Measurements from ENCODE around the gene KCNQ5.

KCNQ5 gene

DNA sequence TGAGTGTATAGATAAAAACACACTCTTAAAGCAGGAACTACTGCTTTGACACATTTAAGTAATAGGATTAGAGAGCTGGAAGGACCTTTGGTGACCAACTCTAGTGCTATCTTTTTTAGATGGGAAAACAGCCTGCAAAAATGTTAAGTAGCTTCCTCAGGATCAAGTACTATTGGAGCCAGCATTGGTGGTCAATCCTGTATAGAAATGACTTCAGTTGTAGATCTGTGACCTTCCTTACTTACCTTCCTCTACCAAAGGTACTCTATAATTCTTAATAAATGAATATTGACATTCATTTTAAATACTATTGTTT, 18.7 kb downstream of the KCNQ5 start:
- no peak for DNase-seq

DNA sequence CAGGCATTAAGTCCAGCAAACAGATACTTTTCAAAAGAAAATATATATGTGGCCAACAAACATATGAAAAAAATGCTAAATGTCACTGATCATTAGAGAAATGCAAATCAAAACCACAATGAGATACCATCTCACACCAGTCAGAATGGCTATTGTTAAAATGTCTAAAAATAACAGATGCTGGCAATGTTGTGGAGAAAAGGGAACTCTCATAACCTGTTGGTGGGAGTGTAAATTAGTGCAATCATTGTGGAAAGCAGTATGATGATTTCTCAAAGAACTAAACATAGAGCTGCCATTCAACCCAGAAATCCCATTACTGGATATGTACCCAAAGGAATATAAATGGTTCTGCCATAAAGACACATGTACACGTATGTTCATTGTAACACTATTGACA, 20.6 kb downstream of the KCNQ5 start:
- no peak for DNase-seq

DNA sequence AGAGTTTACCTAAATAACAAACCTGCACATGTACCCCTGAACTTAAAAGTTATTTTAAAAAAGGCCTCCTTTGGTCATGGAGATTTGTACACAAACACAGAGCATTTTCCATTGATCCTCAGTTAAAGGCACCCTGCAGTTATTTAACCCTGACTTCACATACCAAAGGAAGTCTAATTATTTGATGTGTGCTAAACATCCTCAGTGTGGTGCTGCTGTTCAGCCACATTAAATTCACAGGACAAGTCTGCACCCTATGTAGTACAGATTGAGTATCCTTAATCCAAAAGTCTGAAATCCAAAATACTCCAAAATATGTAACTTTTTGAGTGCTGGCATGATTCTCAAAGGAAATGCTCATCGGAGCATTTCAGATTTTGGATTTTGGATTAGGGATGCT, 21.4 kb downstream of the KCNQ5 start:
- no peak for DNase-seq

DNA sequence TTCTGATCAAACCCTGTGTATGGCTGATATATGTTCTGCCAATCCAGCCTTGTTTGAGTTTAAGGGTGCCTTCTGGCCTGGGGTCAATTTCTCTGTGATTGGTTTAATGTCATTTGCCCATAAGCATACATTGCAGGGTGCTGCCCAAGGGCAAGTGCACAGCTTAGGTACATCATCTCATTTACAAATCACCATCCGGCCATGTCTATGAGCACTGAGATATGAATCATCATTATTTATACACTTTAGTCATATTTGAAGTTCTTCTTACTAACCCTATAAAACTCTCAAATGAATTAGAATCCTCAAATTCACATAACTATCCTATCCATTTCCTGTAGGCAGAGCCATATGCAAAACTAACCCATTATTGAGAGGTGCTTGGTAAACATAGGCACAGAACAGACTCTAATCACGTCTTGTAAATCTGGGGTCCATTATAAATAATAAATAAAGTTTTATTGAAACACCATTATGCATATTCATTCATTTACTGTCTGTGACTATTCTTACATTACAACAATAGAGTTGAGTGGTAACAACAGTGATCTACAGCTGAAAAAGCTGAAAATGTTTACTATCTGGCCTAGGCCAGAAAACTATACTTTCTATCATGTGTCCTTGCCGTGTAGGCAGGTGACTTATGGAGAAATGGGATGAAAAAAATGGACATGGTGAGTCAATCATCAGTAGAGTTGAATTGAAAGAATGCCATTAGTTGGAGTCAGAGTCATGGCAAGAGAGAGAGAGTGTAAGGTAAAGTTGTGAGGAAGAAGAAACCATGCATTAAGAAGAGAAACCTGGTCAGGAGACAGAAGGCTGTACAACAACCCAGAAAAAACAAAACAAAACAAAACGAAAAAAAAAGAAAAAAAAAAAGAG, 25.0 kb downstream of the KCNQ5 start:
- DNase-seq = no peak

DNA sequence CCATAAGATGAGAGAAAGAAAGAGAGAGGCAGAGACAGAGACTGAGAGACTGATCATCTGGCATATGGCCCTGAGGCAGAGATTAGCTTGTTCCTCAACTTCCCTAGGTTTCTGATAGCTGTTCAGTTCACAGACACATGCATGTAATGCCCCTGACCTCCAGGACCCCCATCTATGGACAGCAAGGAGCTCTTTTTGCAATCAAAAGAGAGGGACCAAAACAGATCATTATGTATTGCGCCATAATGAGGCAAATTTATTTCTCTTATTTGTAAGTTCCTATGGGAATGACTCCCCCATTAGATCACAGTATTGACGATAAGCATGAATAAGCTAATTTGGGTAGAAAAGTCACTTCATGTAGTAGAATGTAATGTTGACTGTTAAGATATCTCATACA, 25.6 kb downstream of the KCNQ5 start:
- no peak for DNase-seq

DNA sequence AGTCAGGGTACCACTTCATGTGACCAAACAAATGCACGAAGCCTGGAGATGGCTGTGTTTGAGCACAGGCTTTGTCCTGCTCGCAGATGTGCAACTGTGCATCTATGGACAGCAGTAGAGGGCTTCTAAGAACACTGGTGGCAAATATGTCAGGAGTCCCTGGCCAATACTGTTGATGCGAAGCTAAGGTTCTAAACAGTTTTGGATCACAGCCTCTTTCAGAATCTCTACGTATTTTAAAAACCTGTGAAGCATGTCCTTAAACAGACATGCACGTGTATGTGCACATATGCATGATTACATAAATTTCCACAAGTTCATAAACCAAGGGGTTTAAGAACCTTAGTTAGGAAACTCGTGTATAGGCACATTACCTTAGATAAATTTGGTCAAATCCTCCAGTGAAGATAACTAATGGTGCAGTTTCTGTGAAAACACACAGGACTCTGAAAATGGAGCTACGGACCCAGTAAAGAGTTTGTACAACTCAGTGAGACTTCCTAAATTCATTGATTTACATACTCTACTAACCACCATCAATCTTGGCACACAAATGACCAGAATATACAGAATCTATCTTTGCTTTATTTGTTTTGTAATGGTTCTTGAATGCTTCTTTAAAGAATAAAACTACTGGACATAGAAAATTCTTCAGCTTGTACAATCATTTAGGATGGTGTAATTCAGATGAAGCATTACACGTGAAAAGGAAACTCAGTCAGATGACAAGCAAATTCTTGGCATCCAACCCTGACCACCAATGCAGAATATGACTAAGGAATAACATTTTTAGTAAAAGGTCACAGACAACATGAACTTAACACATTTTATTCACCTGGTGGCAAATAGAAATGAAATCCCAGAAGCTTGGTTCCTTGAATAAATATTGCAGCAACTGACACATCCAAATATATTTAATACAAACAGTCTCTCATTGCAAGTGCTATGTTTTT, 27.4 kb downstream of the KCNQ5 start:
- no peak for DNase-seq

DNA sequence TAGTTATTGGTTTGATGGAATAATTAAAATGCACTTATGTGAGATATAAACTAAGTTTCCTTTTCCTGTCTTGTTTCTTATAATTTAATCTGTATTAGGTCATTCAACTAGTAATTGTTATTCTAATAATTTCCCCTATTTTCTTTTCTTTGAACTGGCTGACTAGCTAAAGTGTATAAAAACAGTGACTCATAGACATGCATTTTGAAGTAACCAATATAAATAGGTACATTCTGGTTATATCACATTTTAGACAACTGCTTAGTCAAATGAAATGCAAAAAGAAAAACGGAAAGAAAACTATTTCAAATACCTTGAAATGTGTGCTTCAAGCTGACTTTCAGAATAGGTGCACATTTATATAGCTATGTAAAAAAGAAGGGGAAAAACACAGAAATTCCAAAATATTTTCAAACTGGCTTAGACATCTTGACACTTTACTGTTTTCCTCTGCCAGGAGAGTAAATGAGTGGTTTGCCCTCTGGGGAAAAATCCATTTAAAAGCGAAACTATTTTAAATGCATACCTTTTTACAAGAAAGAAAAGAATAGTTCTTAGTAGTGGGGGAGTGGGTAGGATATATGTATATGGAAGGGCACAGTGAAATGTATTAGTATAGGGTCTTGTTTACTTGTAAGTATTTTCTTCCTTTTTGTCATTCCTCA, 28.3 kb downstream of the KCNQ5 start:
- no peak for DNase-seq

DNA sequence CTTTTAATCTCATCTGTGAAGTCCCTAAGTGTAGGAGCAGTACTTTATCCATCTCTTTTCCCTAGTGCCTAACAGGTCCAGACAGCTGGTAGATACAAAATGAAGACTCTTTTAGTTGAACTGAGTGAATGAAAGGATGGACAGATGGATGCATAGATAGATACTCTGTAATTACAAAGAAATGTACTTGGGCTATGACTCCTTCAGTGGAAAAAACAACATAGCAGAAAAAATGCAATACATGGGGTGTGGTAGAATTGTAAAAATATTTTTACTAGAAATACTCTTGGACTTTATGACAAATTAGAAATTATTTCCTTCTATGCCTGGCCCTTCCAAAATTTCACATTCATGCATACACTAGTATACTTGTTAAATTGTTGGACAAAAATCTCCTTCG, 29.3 kb downstream of the KCNQ5 start:
- no peak for DNase-seq

DNA sequence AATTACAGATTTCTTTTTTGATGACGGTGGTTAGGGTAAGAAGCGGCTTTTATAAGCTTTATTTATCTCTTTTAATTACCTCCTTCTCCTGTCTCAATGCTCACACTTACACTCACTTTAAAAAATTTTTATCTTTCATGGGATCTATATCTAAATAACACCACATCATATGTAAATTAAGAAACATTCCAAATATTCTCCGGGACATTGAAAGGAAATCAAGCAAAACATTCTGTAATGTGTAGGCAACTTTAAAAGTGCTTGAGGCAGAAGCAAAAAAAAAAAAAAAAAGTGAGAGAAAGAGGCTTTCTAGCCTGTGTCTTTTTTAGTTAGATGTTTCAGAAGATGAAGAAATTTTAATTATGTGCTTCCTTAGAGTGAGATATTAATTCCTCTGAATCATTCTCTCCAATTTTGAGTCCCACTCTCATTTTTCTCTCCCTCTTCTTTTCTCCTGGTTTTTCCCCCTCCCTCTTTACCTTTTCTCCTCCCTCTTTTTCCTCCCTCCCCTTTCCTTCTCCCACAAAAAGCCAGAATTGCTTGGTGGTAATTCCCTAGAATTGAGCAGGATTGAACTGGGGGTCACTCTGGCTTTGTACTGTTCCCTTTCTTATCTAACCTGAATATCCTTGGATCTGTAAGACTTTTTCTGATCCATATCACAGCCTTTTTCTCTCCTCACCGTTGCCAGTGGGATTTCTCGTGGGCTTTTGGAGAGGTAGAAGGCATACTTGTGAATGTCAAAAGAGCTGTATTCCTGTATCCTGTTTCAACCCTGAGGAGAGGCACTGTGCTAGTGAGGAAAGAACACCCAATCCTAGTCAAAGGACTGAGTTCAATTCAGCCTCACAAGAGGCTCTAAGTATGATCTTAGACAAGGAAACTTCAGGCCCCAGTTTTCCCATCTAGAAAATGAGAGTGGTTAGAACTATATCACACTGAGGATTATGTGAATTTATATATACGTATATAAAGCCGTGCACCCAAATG, 30.4 kb downstream of the KCNQ5 start:
- DNase-seq = no peak

DNA sequence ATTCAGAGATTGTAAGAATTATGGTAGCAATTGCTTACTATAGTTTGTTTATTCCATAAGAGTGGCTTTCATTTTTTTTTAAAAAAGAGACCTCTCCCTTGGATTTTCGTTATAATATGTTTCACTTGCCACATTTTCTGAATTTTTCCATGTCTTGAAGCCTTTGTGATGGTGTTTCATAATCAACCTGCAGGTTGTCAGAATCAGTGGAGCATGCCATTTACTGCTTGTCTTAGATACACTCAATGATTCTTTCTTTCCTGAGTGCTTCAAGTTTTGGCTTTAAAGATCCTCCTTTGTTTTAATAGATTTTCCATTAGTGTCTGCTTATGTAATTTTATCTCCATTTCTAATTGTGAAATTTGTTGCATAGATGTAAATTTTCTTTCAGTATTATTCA, 31.2 kb downstream of the KCNQ5 start:
- no peak for DNase-seq

DNA sequence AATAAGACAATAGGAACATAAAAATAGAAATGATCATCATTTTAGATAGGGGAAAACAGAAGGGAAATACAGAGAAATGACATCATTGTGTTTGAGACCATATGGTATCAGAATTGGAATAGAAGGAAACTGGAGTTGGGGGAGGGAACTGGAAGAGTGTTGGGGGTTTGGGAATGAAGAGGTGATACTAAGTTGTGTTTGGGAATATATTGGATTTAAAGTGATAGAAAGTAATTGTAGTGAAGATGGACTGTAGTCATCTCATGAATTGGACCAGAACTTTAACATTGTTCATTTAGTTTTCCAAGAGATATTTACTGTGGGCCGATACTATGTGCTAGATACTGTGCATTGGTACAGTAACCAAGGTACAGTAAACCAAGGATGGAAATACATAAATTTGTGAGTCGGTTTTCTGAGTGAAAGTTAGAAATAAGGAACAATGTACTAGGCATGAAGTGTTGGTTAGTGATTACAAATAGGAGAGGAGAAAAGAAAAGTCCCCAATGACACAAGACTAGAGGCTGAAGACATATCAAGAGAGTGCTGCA, 32.3 kb downstream of the KCNQ5 start:
- DNase-seq = peak in 1 of 2 donors; percentile 2

DNA sequence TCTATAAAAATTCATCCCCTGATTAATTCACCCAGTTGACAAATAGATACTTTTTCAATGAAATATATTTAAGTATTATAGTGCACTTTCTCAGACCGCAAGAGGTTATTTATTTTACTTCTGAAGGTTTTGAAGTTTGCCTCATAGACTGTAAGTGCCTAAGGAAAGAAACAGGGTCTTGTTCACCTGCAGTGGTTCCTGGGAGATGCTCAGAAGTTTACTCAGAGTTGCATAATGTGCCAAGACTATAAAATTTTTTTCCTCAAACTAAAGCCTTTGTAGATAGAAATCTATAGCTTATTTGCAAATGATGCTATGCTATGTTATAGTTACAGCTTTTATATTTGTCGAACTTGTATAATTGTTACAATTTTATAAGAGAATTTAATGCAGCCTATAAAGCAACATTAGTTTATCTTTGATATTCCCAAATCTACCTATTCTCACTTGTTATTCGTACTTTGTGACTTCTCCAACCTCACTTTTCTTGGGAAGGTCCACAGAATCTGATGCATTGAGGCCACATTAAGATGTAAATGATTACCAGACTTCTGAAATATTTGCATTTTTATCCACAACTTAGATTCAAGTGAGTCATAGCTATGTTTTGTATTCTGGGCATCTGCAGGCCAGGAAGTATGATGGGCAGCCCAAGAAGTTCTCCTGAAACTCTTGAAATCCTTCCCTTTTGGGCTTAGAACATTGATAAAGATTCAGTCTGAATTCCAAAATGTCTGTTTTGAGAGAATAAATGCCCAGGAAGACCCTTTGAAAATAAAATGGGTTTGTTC, 35.7 kb downstream of the KCNQ5 start:
- no peak for DNase-seq

DNA sequence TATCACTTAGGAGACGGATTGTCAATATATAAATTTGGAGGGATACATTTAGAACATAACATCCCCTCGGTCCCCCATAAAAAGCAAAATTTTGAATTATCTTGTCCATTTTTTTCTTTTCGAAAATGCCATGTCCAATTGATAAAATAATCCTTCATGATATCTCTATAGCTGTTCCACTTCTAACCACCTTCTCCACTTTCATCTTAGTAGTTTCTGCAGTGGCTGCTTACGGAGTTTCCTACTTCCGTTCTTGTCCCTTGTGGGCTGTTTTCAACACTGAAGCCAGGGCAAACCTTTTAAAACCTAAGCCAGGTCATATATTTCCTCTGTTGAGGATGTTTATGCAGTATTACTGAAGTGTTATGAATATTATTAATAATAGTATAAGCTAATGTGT, 37.9 kb downstream of the KCNQ5 start:
- no peak for DNase-seq

DNA sequence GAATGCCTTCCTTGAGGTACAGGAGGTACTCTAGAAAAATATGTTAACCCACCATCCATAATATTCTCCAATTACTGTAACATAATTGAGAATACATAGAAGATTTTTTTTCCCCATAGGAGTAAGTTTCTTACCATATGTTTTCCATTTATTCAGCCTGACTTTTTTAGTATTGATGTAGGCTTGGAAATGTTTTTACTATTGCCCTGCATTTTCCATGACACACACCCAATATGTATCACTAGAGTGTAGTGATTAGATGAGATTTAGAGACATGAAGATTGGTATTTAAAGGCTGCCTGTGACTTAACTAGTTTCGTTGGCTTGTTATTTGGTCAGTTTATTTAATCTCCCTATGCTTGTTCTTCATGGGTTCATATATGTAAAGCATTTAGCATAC, 39.5 kb downstream of the KCNQ5 start:
- DNase-seq = no peak

DNA sequence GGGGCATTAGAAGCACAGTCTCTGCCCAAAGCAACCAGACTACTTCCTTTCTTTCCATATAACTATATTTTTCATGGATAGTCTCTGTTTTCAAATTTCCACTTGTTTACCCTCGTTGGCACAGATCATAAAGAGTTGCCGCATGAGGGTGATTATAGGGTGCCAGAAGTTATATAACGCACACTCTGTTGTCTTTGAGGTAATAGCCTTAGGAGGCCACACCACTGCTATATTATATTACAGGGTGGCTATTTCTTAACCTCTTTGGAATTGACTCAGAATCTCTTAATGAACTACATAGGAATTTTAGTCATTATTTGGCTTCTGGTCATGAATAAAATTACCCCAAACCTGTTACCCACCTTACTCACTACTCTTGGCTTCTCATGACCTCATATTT, 43.7 kb downstream of the KCNQ5 start:
- no peak for DNase-seq

DNA sequence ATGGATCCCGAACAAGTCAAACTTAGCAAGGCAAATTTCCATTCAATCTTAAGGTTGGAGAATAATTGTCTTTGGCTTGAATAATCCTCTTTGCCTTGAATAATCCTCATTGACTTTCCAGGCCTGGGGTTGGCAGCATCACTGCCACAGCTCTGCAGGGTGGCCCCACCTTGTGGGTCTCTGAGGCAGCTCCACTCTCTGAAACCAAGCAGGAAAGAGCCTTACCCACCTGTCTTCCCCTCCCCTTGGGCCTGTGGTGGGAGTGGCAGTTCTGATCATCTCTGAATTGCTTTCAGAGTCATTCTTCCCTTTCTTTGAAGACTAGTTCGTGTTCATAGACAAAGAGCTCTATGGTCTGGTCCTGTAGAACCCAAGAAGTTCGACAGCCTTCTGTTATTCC, 47.5 kb downstream of the KCNQ5 start:
- DNase-seq = no peak

DNA sequence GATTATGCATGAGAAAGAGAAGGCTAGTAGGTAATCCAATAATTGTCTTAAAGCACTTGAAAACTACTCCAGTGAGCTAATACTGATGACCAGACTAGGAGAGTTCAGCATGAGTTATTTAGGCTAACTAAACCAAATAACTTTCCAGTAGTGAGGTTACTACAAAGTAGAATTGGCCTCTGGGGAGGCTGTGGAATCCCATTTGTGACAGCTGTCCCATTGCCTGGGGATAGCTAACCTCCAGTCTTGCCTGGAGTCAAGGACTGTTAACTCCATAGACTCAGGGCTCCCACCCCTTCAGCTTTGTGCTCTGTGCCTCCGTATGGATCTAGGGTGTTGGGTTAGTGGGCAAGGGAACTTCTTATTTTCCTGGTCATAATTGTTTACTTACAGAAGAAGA, 51.0 kb downstream of the KCNQ5 start:
- no peak for DNase-seq

DNA sequence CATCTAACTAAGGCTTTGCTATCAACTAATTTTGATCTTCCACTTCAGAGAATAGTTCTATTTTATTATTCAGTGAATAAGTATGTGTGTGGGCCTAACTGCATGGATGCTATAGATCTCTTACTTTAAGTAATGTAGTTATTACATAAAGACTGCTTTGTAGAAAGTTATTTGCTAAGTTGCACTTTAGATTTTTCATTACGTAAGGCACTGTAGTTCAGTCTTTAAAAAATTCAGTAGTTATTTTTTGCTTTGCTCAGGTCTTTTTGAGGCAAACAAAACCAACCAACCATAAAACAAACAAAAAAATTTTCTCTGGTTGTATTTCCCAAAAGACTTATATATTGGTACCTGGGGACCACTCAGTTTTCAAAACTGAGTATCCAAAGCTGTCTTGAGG, 53.0 kb downstream of the KCNQ5 start:
- no peak for DNase-seq

DNA sequence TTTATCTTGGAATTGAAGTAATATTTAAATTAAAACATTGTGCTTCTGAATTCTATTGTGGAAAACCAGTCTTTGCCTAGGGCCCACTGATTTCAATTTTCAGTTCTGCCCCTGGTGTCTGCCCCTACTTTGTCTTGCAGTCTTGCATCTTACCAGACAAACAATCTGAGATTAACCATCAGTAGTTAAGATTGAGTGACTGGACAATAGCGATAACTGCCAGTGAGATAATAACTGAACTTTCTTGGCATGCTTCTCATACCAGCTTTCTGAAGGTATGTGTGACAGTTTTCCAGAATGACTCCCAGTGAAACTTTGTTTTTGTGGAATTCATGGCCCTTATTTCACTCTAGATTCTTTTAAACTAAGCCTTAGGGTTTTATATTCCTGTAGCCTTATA, 53.5 kb downstream of the KCNQ5 start:
- no peak for DNase-seq

DNA sequence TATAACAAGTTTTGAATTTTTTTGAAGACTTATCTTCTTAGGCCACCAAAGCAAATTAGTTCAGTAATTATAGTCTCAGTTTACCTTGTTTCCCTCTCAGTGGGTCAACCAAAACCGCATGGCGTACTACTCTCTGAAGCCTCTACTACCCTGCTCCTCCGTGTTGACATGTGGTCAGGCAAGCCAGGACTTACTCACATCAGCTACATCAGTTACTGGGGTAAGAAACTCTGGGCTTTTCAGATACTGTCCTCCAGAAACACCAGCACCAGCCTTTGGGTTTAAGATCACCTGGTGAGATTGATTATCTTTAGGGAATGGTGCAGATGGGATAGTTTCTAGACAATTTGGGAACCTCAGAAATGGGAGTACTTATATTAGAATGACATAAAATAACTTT, 55.1 kb downstream of the KCNQ5 start:
- no peak for DNase-seq

DNA sequence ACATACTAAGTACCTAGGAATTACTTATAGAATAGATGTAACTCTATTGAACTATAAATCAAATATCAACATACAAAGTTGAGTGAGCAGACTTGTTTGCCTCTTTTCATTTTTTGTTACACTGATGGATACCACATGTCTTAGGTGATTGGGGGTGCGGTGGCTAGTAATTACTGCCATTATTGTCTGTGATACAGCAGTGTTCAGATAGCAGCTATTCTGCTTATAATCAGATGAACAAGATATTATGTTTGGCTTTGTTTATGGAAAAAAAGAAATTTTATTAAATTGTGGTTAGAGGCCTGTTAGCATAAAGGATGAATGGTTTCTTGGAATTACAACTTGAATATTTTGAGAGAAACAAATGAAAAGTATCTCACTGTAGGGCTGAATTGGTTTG, 55.9 kb downstream of the KCNQ5 start:
- no peak for DNase-seq

Data from CD4-positive, alpha-beta T cell treated with Interleukin-4 for 1 hour (primary cell).